Measurements from ENCODE around the gene GPS2. TPM values are rescaled to one million over a fixed set of nuclear protein-coding genes. Genes with fewer than 3 reads are reported as not detected.

Gene GPS2
- total RNA-seq, 1 experiment from 2014 or later = 116 TPM

DNA sequence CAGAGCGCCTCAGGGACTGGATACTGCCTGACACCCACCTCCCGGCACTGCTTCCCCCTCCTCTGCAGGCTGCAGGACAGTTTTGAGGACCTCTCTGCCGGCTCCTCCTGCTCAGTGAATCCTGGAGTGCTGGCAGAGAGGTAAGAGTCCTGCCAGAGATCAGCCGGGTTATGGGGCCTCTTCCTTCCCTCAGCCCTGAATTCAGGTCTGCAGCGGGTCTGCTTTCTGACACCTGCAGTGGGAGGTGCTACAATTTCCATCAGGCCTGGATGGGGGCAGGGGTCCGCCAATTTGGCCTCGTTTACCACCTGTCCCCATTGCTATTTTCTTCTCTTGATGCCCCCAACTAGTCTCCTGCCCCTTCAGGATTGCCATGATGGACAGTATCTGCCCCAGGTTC lies 17.0 kb upstream of the GPS2 start:
- Histone ChIP-seq H3K4me1 (ENCODE audit: insufficient read depth, low read length, poor library complexity, severe bottlenecking) (peaks cover 19% of the 10 kb centered on the region), H3K36me3 (ENCODE audit: insufficient read depth, low read length, poor library complexity, severe bottlenecking) (no peaks in the 10 kb centered on the region), H3K27me3 (replicated peaks; ENCODE audit: insufficient read depth, low read depth, low read length, poor library complexity) (no peaks in the 10 kb centered on the region), H3K27ac (ENCODE audit: low read depth, low read length, poor library complexity, severe bottlenecking) (no peak overlapping the region), H3K9me3 (ENCODE audit: low read depth, low read length, poor library complexity, severe bottlenecking) (no peaks in the 10 kb centered on the region), H3K4me3 (ENCODE audit: low read depth, low read length, poor library complexity, severe bottlenecking) (no peak overlapping the region)
- ChIA-PET POLR2A (ENCODE audit: low non-redundant PET) (no interaction called here), CTCF (no interaction called here)
- no peak for TF ChIP-seq EZH2 (IDR thresholded peaks at IDR 0.05; ENCODE audit: borderline replicate concordance, low read depth, low read length, poor library complexity, severe bottlenecking)
- TF ChIP-seq CTCF (conservative IDR thresholded peaks at IDR 0.05; ENCODE audit: low read depth, low read length) = no peak
- DNase-seq (ENCODE audit: low spot score) = no peak
- no TSS peak for BruUV-seq (replicated peaks)
- intact Hi-C loops (cut with micrococcal nuclease; ENCODE audit: unreplicated experiment) = no loop called here

GRCh38 chr17:7330638-7331015 lies 15.5 kb upstream of the GPS2 start:
- no peak for DNase-seq (ENCODE audit: low spot score)
- no peak for TF ChIP-seq EZH2 (IDR thresholded peaks at IDR 0.05; ENCODE audit: borderline replicate concordance, low read depth, low read length, poor library complexity, severe bottlenecking)
- no peak for TF ChIP-seq CTCF (conservative IDR thresholded peaks at IDR 0.05; ENCODE audit: low read depth, low read length)
- ChIA-PET CTCF (interaction anchor here (0.6 kb wide), 1 partner anchor 116 kb away, joined by 3 read pairs; no protein-coding TSS in a partner anchor), POLR2A (ENCODE audit: low non-redundant PET) (no interaction called here)
- peaks cover 9% of the 10 kb centered on the region for H3K36me3 ChIP-seq (ENCODE audit: insufficient read depth, low read length, poor library complexity, severe bottlenecking)
- H3K27ac ChIP-seq (ENCODE audit: low read depth, low read length, poor library complexity, severe bottlenecking) = peak overlapping the region; percentile 88
- peak overlapping the region; percentile 92 for H3K4me3 ChIP-seq (ENCODE audit: low read depth, low read length, poor library complexity, severe bottlenecking)
- no peaks in the 10 kb centered on the region for H3K9me3 ChIP-seq (ENCODE audit: low read depth, low read length, poor library complexity, severe bottlenecking)
- H3K27me3 ChIP-seq (replicated peaks; ENCODE audit: insufficient read depth, low read depth, low read length, poor library complexity) = no peaks in the 10 kb centered on the region
- no TSS peak for BruUV-seq (replicated peaks)
- intact Hi-C loops (cut with micrococcal nuclease; ENCODE audit: unreplicated experiment) = no loop called here
- peaks cover 19% of the 10 kb centered on the region for H3K4me1 ChIP-seq (ENCODE audit: insufficient read depth, low read length, poor library complexity, severe bottlenecking)

- Histone ChIP-seq H3K4me1 (ENCODE audit: insufficient read depth, low read length, poor library complexity, severe bottlenecking) (peaks cover 19% of the 10 kb centered on the region), H3K36me3 (ENCODE audit: insufficient read depth, low read length, poor library complexity, severe bottlenecking) (peaks cover 14% of the 10 kb centered on the region), H3K27ac (ENCODE audit: low read depth, low read length, poor library complexity, severe bottlenecking) (peak overlapping the region; percentile 88), H3K9me3 (ENCODE audit: low read depth, low read length, poor library complexity, severe bottlenecking) (no peaks in the 10 kb centered on the region), H3K4me3 (ENCODE audit: low read depth, low read length, poor library complexity, severe bottlenecking) (peak overlapping the region; percentile 92), H3K27me3 (replicated peaks; ENCODE audit: insufficient read depth, low read depth, low read length, poor library complexity) (no peaks in the 10 kb centered on the region)
- TF ChIP-seq EZH2 (IDR thresholded peaks at IDR 0.05; ENCODE audit: borderline replicate concordance, low read depth, low read length, poor library complexity, severe bottlenecking) (no peak), CTCF (conservative IDR thresholded peaks at IDR 0.05; ENCODE audit: low read depth, low read length) (no peak)
- peak; percentile 92 for DNase-seq (ENCODE audit: low spot score)
- POLR2A ChIA-PET (ENCODE audit: low non-redundant PET) = interaction anchor here (0.6 to 1.6 kb wide), 3 partner anchors 74 to 504 kb away, joined by 3 to 5 read pairs (median 4); partner anchors contain the start of genes KDM6B and TMEM256
- CTCF ChIA-PET = interaction anchor here (0.6 to 1.5 kb wide), 7 partner anchors 14 to 230 kb away, joined by 3 to 6 read pairs (median 3); no protein-coding TSS in a partner anchor
- BruUV-seq (replicated peaks) = no TSS peak
- intact Hi-C loops (cut with micrococcal nuclease; ENCODE audit: unreplicated experiment) = loop anchor here (1.0 kb wide), 1 partner anchor 50 kb away; no protein-coding TSS in a partner anchor
Measured at GRCh38 chr17:7329997-7330637, 15.0 kb upstream of the GPS2 start.

All from A673 (cell line).